ENCODE results near the gene AKAP3. TPM values are rescaled to one million over a fixed set of nuclear protein-coding genes. Genes with fewer than 3 reads are reported as not detected.

Gene AKAP3
- total and polyA plus RNA-seq, 2 experiments from 2014 or later = 1.3 to 3.2 TPM

- no peak for TF ChIP-seq ZNF462 (CRISPR knock-in tag; IDR thresholded peaks at IDR 0.05)
- no peak for TF ChIP-seq EZH2 (IDR thresholded peaks at IDR 0.05; ENCODE audit: low read depth, unreplicated experiment)
- no peak for TF ChIP-seq JUNB (IDR thresholded peaks at IDR 0.05; ENCODE audit: unreplicated experiment)
- TF ChIP-seq ZNF114 (CRISPR knock-in tag; IDR thresholded peaks at IDR 0.05) = no peak
Measured at GRCh38 chr12:4679711-4680110, 30.9 kb upstream of the AKAP3 start (continued).

GRCh38 chr12:4665236-4665635 is 16.4 kb upstream of the AKAP3 start:
- no peak overlapping the region for H3K27ac Mint-ChIP-seq
- Histone ChIP-seq H4K20me1 (replicated peaks; ENCODE audit: insufficient read depth) (no peaks in the 10 kb centered on the region; the same call in 1 of the 2 replicates), H3K9me2 (ENCODE audit: insufficient read depth) (no peaks in the 10 kb centered on the region), H3K27ac (ENCODE audit: low read depth) (no peak overlapping the region), H3K4me1 (ENCODE audit: insufficient read depth) (no peaks in the 10 kb centered on the region), H2AFZ (no peak overlapping the region), H3K36me3 (ENCODE audit: insufficient read depth) (peaks cover 55% of the 10 kb centered on the region), H3K4me2 (no peak overlapping the region), H3K27me3 (ENCODE audit: insufficient read depth) (no peaks in the 10 kb centered on the region), H3K4me3 (no peak overlapping the region), H3F3A (replicated peaks; ENCODE audit: low read depth) (no peaks in the 10 kb centered on the region), H3K79me2 (replicated peaks; ENCODE audit: insufficient read depth) (no peaks in the 10 kb centered on the region)
- H3K36me3 Mint-ChIP-seq (ENCODE audit: low read depth) = peaks cover 64% of the 10 kb centered on the region
- H3K4me1 Mint-ChIP-seq = no peaks in the 10 kb centered on the region
- ATAC-seq = no peak
- H3K9me3 Mint-ChIP-seq = no peaks in the 10 kb centered on the region
- no peak overlapping the region for H3K4me3 Mint-ChIP-seq
- no peak for DNase-seq (ENCODE audit: low spot score)
- no peaks in the 10 kb centered on the region for H3K27me3 Mint-ChIP-seq (ENCODE audit: insufficient read depth, low read depth, poor library complexity)
- TF ChIP-seq JUNB (IDR thresholded peaks at IDR 0.05; ENCODE audit: unreplicated experiment) (no peak), NANOG (IDR thresholded peaks at IDR 0.05; ENCODE audit: borderline replicate concordance) (no peak), ZNF114 (CRISPR knock-in tag; IDR thresholded peaks at IDR 0.05) (no peak), ZNF462 (CRISPR knock-in tag; IDR thresholded peaks at IDR 0.05) (no peak), POLR2AphosphoS5 (IDR thresholded peaks at IDR 0.05; ENCODE audit: low read depth) (no peak), CREB1 (CRISPR knock-in tag; IDR thresholded peaks at IDR 0.05; ENCODE audit: low read depth) (no peak)
